Glutamatergic neuron (in vitro differentiated cells): ENCODE measurements around the gene EXOC4. TPM values are rescaled to one million over a fixed set of nuclear protein-coding genes. Genes with fewer than 3 reads are reported as not detected.

Source experiments
- DNase-seq: peaks from one replicate; pipeline ENCODE4 v3.0.0; 2022
- H3K27ac Mint-ChIP-seq: one replicate; pipeline ENCODE4 v1.8.0; 2020; ENCODE audit warnings: mild to moderate bottlenecking, mixed read lengths, inconsistent platforms; ENCODE audit not compliant: unreplicated experiment
- H3K27me3 Mint-ChIP-seq: one replicate; pipeline ENCODE4 v1.8.0; 2020; ENCODE audit warnings: mild to moderate bottlenecking, moderate library complexity, mixed read lengths, inconsistent platforms; ENCODE audit not compliant: unreplicated experiment
- H3K36me3 Mint-ChIP-seq: one replicate; pipeline ENCODE4 v1.8.0; 2020; ENCODE audit warnings: mild to moderate bottlenecking, mixed read lengths, inconsistent platforms; ENCODE audit not compliant: unreplicated experiment
- H3K4me1 Mint-ChIP-seq: one replicate; pipeline ENCODE4 v1.8.0; 2020; ENCODE audit warnings: mild to moderate bottlenecking, low read depth, mixed read lengths, inconsistent platforms; ENCODE audit not compliant: unreplicated experiment
- H3K4me3 Mint-ChIP-seq: one replicate; pipeline ENCODE4 v1.8.0; 2020; ENCODE audit warnings: mild to moderate bottlenecking, mixed read lengths, inconsistent platforms; ENCODE audit not compliant: unreplicated experiment
- H3K9me3 Mint-ChIP-seq: one replicate; pipeline ENCODE4 v1.8.0; 2020; ENCODE audit warnings: mild to moderate bottlenecking, moderate library complexity, mixed read lengths, inconsistent platforms; ENCODE audit not compliant: unreplicated experiment
- CTCF ChIP-seq: fragments of 200-600 bp; sonication (generic); IDR thresholded peaks from one replicate; pipeline ENCODE4 v1.5.0; 2021; ENCODE audit not compliant: partially characterized antibody, unreplicated experiment
- total RNA-seq: library from RNA; stranded (reverse); fragmentation: NEBNext Ultra II Directional; extraction: Animal tissue kit (Norgen Biotek cat#: 25700); gene quantifications from one replicate; pipeline ENCODE4 v1.2.1, GENCODE V29; 2021; ENCODE audit not compliant: unreplicated experiment

Gene EXOC4
- total RNA-seq, 1 donor from 2014 or later, result 73.8 TPM

GRCh38 chr7:133535308-133535707 is 282.4 kb downstream of the EXOC4 start:
- H3K27me3 Mint-ChIP-seq, result no peaks in the 10 kb centered on the region
- H3K9me3 Mint-ChIP-seq, result no peaks in the 10 kb centered on the region
- H3K27ac Mint-ChIP-seq, result no peak overlapping the region
- H3K4me3 Mint-ChIP-seq, result no peak overlapping the region
- TF ChIP-seq CTCF, result no peak
- peaks cover 9% of the 10 kb centered on the region for H3K4me1 Mint-ChIP-seq
- H3K36me3 Mint-ChIP-seq, result no peaks in the 10 kb centered on the region
- no peak for DNase-seq

- no peak overlapping the region for H3K4me3 Mint-ChIP-seq
- DNase-seq, result no peak
- H3K36me3 Mint-ChIP-seq, result no peaks in the 10 kb centered on the region
- peaks cover 9% of the 10 kb centered on the region for H3K4me1 Mint-ChIP-seq
- H3K27ac Mint-ChIP-seq, result no peak overlapping the region
- H3K9me3 Mint-ChIP-seq, result no peaks in the 10 kb centered on the region
- no peaks in the 10 kb centered on the region for H3K27me3 Mint-ChIP-seq
- TF ChIP-seq CTCF, result no peak
Measured at GRCh38 chr7:133536450-133536849, 283.6 kb downstream of the EXOC4 start.

- H3K27ac Mint-ChIP-seq, result no peak overlapping the region
Measured at GRCh38 chr7:133539016-133539415, 286.1 kb downstream of the EXOC4 start.

GRCh38 chr7:133540096-133540860 is 287.4 kb downstream of the EXOC4 start:
- H3K27ac Mint-ChIP-seq, result no peak overlapping the region
- DNase-seq, result no peak
- no peak for TF ChIP-seq CTCF
- H3K36me3 Mint-ChIP-seq, result no peaks in the 10 kb centered on the region
- no peak overlapping the region for H3K4me3 Mint-ChIP-seq
- H3K27me3 Mint-ChIP-seq, result peaks cover 2% of the 10 kb centered on the region
- H3K4me1 Mint-ChIP-seq, result no peaks in the 10 kb centered on the region
- H3K9me3 Mint-ChIP-seq, result no peaks in the 10 kb centered on the region

More at GRCh38 chr7:133539016-133539415, 286.1 kb downstream of the EXOC4 start:
- H3K4me3 Mint-ChIP-seq, result no peak overlapping the region
- no peaks in the 10 kb centered on the region for H3K36me3 Mint-ChIP-seq
- DNase-seq, result no peak
- H3K9me3 Mint-ChIP-seq, result no peaks in the 10 kb centered on the region
- H3K4me1 Mint-ChIP-seq, result peaks cover 3% of the 10 kb centered on the region
- peaks cover 2% of the 10 kb centered on the region for H3K27me3 Mint-ChIP-seq
- no peak for TF ChIP-seq CTCF

GRCh38 chr7:133542209-133542780 is 289.4 kb downstream of the EXOC4 start:
- H3K4me3 Mint-ChIP-seq, result no peak overlapping the region
- H3K27me3 Mint-ChIP-seq, result peaks cover 2% of the 10 kb centered on the region
- H3K9me3 Mint-ChIP-seq, result no peaks in the 10 kb centered on the region
- no peak for DNase-seq
- no peak overlapping the region for H3K27ac Mint-ChIP-seq
- no peak for TF ChIP-seq CTCF
- H3K36me3 Mint-ChIP-seq, result no peaks in the 10 kb centered on the region
- no peaks in the 10 kb centered on the region for H3K4me1 Mint-ChIP-seq
